ENCODE results near the gene ADM5. TPM values are rescaled to one million over a fixed set of nuclear protein-coding genes. Genes with fewer than 3 reads are reported as not detected.

The ADM5 gene
- polyA plus RNA-seq, 3 donors, result 1.2 TPM; not detected in 2

DNA sequence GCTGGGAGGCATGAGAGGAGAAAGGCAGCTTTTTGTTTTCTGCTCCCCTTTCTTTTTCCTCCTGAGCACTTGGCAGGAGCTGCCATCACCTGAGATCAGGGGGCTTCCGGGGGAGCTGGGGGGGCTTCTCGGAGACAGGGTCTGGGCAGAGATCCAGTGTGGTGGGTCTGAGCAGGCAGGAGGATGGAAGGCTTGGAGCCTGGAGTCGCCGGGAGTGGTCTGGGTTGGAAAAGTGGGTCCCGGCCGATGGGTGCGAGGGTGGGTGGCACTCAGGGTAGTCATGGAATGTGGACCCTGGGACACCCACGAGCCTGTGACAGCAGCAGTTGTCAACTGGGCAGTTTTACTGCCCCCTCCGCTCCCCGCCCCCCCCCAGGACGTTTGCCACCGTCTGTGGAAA, 2.2 kb upstream of the ADM5 start:
- no peak overlapping the region for H3K27ac ChIP-seq (ENCODE audit: low read depth in 1 of 2, low read length in 2 of 2)
- peaks cover 5% of the 10 kb centered on the region for H4K20me1 ChIP-seq (ENCODE audit: insufficient read depth, low read length)
- H3K4me3 Mint-ChIP-seq, result no peak overlapping the region
- peaks cover 17 to 33% of the 10 kb centered on the region in 2 donors for H3K27me3 ChIP-seq (ENCODE audit: control insufficient read depth in 2 of 2, insufficient read depth in 2 of 2, low read length in 2 of 2)
- H3K9ac ChIP-seq (ENCODE audit: insufficient read depth, low read length, poor library complexity, severe bottlenecking), result no peak overlapping the region
- no peak overlapping the region for H3K4me3 ChIP-seq (replicated peaks in 1 of 3; ENCODE audit: low read depth in 2 of 3, low read length in 3 of 3)
- no peak overlapping the region for H2AFZ ChIP-seq (ENCODE audit: insufficient read depth, low read depth, low read length, poor library complexity, severe bottlenecking)
- no peak for DNase-seq
- no peaks in the 10 kb centered on the region for H3K79me2 ChIP-seq (ENCODE audit: insufficient read depth, low read length)
- H3K9me3 ChIP-seq (replicated peaks in 1 of 2; ENCODE audit: control insufficient read depth in 1 of 2, insufficient read depth in 1 of 2, low read length in 2 of 2), result peaks cover 0 to 11% of the 10 kb centered on the region in 2 donors
- intact Hi-C loops (cut with micrococcal nuclease), result no loop called here
- no peak overlapping the region for H3K4me2 ChIP-seq (replicated peaks; ENCODE audit: extremely low read depth, low read length, poor library complexity, severe bottlenecking)
- H3K36me3 Mint-ChIP-seq, result peaks cover 61 to 70% of the 10 kb centered on the region in 2 donors
- H3K27ac Mint-ChIP-seq, result peak overlapping the region in 2 of 7 donors; percentile 54 to 59
- peaks cover 32% of the 10 kb centered on the region for H3K4me1 Mint-ChIP-seq
- peaks cover 28 to 42% of the 10 kb centered on the region in 2 donors for H3K36me3 ChIP-seq (replicated peaks in 1 of 2; ENCODE audit: control insufficient read depth in 1 of 2, insufficient read depth in 2 of 2, low read length in 2 of 2)
- peaks cover 38 to 40% (median 38%) of the 10 kb centered on the region in 3 donors for H3K27me3 Mint-ChIP-seq (ENCODE audit: low read depth in 3 of 3)
- peaks cover 29 to 34% of the 10 kb centered on the region in 2 donors for H3K4me1 ChIP-seq (ENCODE audit: control insufficient read depth in 1 of 2, insufficient read depth in 2 of 2, low read length in 2 of 2)
- TF ChIP-seq, protein P1, sequence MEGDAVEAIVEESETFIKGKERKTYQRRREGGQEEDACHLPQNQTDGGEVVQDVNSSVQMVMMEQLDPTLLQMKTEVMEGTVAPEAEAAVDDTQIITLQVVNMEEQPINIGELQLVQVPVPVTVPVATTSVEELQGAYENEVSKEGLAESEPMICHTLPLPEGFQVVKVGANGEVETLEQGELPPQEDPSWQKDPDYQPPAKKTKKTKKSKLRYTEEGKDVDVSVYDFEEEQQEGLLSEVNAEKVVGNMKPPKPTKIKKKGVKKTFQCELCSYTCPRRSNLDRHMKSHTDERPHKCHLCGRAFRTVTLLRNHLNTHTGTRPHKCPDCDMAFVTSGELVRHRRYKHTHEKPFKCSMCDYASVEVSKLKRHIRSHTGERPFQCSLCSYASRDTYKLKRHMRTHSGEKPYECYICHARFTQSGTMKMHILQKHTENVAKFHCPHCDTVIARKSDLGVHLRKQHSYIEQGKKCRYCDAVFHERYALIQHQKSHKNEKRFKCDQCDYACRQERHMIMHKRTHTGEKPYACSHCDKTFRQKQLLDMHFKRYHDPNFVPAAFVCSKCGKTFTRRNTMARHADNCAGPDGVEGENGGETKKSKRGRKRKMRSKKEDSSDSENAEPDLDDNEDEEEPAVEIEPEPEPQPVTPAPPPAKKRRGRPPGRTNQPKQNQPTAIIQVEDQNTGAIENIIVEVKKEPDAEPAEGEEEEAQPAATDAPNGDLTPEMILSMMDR (IDR thresholded peaks at IDR 0.05), result no peak
- WGBS (ENCODE audit: insufficient coverage), result 77% methylated on average over 7 of the region's 12 CpGs
- H3K9me3 Mint-ChIP-seq, result peaks cover 0 to 14% (median 8%) of the 10 kb centered on the region in 7 donors

DNA sequence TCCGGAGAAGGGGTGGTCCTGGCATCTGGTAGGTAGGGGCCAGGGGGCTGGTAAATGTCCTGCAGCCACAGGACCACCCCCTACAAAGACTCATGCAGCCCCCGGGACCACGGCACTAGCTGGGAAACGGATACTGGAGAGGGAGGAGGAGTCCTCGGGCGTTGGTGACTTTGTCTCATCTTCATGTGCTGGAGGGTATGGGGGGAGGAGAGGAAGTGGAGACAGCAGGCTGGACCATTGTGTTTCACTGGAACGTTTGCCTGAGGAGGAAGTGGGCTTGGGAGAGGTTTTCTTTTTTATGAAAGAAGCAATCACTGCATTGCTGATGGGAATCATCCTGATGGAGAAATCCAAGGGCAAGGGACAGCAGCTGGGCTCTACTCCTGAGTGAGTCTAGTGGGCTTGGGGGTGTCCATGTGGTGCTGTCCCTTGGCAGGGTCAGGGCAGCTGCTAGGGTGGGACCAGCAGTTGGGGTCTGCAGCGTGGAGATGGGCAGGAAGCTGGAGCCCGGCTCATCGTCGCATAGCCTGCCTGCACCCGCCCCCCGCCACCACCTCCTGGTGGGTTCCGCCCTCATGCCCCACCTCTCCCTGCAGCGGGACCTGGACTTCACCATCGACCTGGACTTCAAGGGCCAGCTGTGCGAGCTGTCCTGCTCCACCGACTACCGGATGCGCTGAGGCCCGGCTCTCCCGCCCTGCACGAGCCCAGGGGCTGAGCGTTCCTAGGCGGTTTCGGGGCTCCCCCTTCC, 1.7 kb upstream of the ADM5 start:
- peaks cover 0 to 14% (median 8%) of the 10 kb centered on the region in 7 donors for H3K9me3 Mint-ChIP-seq
- no peak overlapping the region for H2AFZ ChIP-seq (ENCODE audit: insufficient read depth, low read depth, low read length, poor library complexity, severe bottlenecking)
- H3K27me3 ChIP-seq (ENCODE audit: control insufficient read depth in 2 of 2, insufficient read depth in 2 of 2, low read length in 2 of 2), result peaks cover 17 to 38% of the 10 kb centered on the region in 2 donors
- H3K27ac ChIP-seq (ENCODE audit: low read depth in 1 of 2, low read length in 2 of 2), result no peak overlapping the region
- peak overlapping the region in 1 of 7 donors; percentile 56 for H3K27ac Mint-ChIP-seq
- no peak overlapping the region for H3K9ac ChIP-seq (ENCODE audit: insufficient read depth, low read length, poor library complexity, severe bottlenecking)
- intact Hi-C loops (cut with micrococcal nuclease), result no loop called here
- H3K4me3 Mint-ChIP-seq, result peak overlapping the region in 1 of 2 donors; percentile 28
- peaks cover 29 to 34% of the 10 kb centered on the region in 2 donors for H3K4me1 ChIP-seq (ENCODE audit: control insufficient read depth in 1 of 2, insufficient read depth in 2 of 2, low read length in 2 of 2)
- WGBS (ENCODE audit: insufficient coverage), result 58% methylated on average over 10 of the region's 26 CpGs
- H3K9me3 ChIP-seq (replicated peaks in 1 of 2; ENCODE audit: control insufficient read depth in 1 of 2, insufficient read depth in 1 of 2, low read length in 2 of 2), result peaks cover 0 to 11% of the 10 kb centered on the region in 2 donors
- peaks cover 56 to 64% of the 10 kb centered on the region in 2 donors for H3K36me3 Mint-ChIP-seq
- peaks cover 24 to 36% of the 10 kb centered on the region in 2 donors for H3K36me3 ChIP-seq (replicated peaks in 1 of 2; ENCODE audit: control insufficient read depth in 1 of 2, insufficient read depth in 2 of 2, low read length in 2 of 2)
- no peak overlapping the region for H3K4me2 ChIP-seq (replicated peaks; ENCODE audit: extremely low read depth, low read length, poor library complexity, severe bottlenecking)
- H3K4me1 Mint-ChIP-seq, result peaks cover 37% of the 10 kb centered on the region
- no peak overlapping the region for H3K4me3 ChIP-seq (replicated peaks in 1 of 3; ENCODE audit: low read depth in 2 of 3, low read length in 3 of 3)
- H3K79me2 ChIP-seq (ENCODE audit: insufficient read depth, low read length), result no peaks in the 10 kb centered on the region
- TF ChIP-seq, protein P1 (IDR thresholded peaks at IDR 0.05), result no peak
- peaks cover 5% of the 10 kb centered on the region for H4K20me1 ChIP-seq (ENCODE audit: insufficient read depth, low read length)
- peaks cover 44 to 46% (median 44%) of the 10 kb centered on the region in 3 donors for H3K27me3 Mint-ChIP-seq (ENCODE audit: low read depth in 3 of 3)
- no peak for DNase-seq

Measured in CD14-positive monocyte (primary cell).